ENCODE results near the gene TNFSF10.
"Not testable (repeated sequence)": the region's sequence is repeated elsewhere in the genome, so short reads cannot be mapped to it uniquely, and the experiment has no call there.

TNFSF10 gene

DNA sequence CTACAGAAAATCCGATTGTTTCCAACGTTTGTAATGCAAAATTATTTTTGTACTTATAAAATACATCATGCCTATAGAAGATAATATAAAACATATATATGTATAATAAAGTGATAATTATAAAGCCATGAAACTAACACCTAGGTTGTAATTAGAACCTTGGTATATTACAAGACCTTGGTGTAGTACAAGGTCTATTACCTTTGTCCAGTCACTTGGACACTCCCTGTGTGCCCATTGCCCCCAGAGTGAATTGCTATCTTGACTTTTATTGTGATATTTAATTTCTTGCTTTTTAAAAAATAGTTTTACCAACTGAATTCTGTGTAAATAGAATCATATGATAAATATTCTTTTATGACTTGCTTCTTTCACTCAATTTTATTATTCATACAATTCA lies 20.7 kb upstream of the TNFSF10 start:
- no peak for DNase-seq (ENCODE audit: low spot score)

GRCh38 chr3:172543419-172543818 lies 20.2 kb upstream of the TNFSF10 start:
- DNase-seq (ENCODE audit: low spot score), result no peak

DNA sequence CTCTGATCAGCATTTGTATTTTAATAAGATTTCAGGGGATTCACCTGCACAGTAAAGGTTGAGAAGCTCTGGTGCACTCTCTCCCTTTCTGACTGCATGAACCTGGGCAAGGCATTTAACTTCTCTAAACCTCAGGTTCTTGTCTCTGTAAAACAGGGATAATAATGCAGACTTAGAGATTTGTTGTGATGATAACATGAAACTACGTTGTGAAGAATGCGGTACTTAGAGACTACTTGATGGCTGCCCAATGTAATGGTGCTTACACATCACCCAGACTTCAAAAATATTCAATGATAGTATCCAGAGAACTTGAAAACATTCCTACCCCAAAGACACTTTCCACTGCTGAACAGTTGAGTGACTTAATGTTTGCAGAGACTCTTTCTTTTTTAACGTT lies 19.8 kb upstream of the TNFSF10 start:
- no peak for DNase-seq (ENCODE audit: low spot score)

GRCh38 chr3:172541945-172542488 lies 18.8 kb upstream of the TNFSF10 start:
- DNase-seq (ENCODE audit: low spot score), result no peak

DNA sequence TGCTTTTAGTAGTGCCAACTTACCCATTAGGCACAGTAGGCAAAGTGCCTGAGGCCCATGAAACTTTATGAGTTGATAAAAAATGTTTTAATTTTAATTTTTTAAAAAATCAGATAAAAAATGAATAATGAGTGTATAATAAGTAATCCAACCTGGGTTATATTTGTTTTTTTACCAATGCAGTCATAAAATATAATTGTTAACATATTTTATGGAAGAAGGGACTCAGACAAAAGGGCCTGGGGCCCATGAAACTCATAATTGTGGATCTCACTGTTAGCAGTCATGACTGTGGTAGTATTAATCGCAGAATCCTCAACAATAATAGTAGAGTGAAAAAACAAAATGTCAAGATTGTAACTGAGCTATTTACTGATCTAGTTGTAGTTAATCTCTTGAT lies 16.8 kb upstream of the TNFSF10 start:
- no peak for DNase-seq (ENCODE audit: low spot score)

- DNase-seq (ENCODE audit: low spot score), result no peak
These were observed 16.0 kb upstream of the TNFSF10 start for GRCh38 chr3:172539273-172539672.

DNA sequence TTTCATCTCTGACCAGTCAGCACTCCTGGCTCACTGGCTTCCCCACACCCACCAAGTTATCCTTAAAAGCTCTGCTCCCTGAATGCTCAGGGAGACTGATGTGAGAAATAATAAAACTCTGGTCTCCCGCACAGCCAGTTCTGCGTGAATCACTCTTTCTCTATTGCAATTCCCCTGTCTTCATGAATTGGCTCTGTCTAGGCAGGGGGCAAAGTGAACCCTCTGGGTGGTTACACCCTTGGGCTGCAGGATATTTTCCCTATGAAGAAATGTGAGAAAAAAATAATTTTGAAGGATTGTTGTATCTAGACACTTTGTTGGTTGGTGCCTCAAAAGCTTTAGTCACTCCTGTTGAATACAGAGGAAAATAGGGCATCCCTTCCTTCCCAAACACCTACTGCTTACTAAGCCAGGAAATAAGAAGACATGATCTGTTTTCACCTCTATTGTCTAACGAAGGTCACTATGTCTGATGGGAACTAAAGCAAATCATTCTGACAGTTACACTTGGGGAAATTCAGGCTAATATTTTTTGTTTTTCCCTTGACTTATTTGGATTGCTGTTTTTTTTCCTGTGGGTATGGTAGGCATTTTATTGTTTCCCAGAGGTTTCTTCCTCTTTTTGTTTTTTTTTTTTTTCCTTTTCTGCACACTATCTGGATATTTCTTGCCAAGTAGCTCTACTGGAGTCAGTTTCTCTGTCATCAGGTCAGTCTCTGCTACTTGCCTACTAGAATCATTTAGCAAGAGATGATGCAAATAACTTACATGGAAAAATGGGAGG lies 15.3 kb upstream of the TNFSF10 start:
- DNase-seq (ENCODE audit: low spot score), result no peak

DNA sequence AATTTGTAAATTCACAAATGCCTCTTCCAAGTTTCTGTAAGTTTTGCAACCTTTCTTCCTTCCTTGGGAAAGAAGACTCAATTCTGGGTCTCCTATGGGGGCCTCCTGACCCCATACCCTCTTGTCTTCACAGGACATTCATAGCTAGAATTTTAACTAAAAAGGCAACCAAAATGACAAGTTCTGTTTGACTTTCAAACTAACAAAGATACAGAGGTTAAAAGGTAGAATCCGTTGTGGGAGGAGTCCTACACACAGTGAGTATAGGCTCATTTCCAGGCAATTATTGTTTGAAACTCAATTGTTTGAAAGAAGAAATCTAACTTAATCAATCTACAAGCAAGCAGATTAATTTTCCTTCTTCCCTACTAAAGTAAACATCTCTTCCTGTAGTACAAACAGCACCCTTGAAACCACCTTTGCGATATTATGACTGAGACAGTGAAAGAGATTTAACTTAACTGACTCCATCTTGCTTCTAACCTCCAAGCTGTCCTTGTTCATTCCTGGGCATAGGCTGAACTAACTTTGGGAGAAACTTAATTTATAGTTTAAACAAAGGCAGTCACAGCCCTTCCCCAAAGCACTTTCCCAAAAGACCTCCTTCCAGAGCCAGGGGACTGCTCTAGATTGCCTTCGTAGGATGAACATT lies 14.4 kb upstream of the TNFSF10 start:
- DNase-seq (ENCODE audit: low spot score), result no peak

DNA sequence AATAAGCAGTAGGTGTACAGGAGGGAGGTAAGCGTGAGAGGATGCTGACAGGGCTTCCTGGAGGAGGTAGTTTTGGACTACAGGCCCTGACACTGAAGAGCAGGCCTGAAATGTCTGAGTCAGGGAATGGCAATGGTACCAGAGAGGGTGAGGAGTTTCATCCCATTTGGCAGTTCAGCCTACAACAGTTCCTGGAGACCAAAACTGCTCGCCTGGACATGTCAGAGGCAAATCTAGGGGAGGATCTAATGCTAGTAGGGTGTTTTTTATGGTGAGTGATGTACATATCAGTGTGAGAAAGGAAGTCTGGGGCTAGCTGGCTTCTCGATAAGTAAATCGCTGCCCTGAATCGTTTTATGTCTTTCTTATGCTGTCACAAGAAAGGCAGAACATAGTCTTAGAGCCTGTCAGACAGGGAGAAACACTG lies 13.8 kb upstream of the TNFSF10 start:
- DNase-seq (ENCODE audit: low spot score), result no peak

DNA sequence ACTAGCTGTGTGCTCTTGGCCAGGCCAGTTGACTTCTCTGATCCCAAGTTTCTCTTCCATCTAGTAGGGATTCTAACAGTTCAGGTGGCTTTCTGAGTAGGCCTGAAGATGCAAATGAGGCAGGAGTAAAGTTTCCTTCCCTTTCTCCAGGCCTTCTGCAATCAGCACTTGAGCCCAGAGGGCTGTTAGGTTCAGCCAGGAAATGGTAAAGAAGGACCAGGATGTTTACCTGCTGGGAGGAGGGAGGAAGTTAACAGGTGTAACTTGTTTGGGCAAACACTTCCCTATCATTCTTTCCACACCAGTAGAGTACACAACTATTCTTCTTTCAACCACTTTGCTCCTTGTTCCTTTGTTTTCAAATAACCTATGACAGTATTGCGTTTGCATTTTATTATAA lies 13.3 kb upstream of the TNFSF10 start:
- DNase-seq (ENCODE audit: low spot score), result no peak

DNA sequence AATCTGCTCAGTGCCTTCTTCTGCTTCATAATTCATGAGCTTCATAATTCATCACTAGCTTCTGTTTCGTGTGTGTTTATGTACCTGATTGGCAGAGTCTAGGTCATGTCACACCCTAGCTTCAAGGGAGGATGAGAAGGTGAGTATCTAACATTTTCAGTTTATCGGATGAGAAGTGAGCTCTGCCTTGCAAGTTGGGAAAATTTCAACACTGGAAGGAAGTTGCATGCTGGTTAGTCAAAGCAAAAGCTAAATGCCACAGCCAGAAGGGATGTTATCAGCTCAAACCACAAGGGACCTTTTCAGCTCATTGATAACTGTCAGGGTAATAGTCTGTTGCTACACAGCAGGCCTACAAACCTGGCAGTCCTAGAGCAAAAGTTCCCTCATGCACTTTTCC lies 7.3 kb upstream of the TNFSF10 start:
- no peak for DNase-seq (ENCODE audit: low spot score)

DNA sequence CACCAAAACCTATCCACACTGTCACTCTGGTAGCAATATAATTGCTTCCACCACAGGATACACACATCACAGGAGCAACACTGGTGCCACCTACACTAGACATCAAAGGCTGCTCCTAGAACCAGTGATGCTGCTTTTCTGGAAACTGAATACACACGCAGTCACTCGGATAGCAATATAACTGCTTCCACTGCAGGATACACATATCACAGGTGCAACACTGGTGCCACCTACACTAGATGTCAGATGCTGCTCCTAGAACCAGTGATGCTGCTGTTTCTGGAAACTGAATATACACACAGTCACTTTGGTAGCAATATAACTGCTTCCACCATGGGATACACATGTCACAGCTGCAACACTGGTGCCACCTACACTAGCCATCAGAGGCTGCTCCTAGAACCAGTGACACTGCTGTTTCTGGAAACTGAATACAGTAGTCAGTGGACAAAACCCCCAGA lies 6.9 kb upstream of the TNFSF10 start:
- no peak for DNase-seq (ENCODE audit: low spot score)

- DNase-seq (ENCODE audit: low spot score), result no peak
These were observed 5.4 kb upstream of the TNFSF10 start for GRCh38 chr3:172528677-172529076.

GRCh38 chr3:172527306-172527705 lies 4.1 kb upstream of the TNFSF10 start:
- DNase-seq (ENCODE audit: low spot score), result no peak

DNA sequence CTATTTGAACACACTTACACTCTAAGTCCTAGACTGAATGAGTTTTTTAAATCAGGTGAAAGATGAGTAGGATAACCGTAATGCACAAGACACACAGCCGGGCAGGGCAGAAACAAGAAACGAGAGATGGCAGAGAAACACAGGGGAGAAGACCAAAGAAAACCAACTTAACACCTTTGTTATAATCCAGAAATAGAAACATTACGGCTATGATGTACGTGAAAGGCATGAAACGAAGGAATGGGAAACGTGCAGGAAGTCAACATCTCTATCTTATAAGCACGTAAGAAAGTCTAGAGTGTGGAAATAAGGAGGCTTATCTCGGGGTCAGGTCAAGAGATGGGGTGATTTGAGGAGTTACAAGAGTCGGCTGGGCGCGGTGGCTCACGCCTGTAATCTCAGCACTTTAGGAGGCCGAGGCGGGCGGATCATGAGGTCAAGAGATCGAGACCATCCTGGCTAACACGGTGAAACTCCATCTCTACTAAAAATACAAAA lies 1.9 kb upstream of the TNFSF10 start:
- no peak for DNase-seq (ENCODE audit: low spot score)

DNA sequence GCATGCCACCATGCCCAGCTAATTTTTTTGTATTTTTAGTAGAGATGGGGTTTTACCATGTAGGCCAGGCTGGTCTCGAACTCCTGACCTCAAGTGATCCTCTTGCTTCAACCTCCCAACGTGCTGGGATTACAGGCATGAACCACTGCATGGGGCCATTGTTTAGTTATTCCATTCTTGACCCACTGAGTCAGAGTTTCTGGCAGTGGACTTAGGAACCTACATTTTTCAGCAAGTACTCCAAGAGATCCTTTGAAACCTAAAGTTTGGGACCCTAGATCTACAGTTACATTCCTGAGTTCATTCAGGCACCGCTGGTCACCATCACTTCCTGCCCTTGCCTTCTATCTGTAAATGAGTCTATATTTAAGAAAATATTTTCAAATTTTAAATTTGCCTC lies 1.4 kb upstream of the TNFSF10 start:
- no peak for DNase-seq (ENCODE audit: low spot score)

DNA sequence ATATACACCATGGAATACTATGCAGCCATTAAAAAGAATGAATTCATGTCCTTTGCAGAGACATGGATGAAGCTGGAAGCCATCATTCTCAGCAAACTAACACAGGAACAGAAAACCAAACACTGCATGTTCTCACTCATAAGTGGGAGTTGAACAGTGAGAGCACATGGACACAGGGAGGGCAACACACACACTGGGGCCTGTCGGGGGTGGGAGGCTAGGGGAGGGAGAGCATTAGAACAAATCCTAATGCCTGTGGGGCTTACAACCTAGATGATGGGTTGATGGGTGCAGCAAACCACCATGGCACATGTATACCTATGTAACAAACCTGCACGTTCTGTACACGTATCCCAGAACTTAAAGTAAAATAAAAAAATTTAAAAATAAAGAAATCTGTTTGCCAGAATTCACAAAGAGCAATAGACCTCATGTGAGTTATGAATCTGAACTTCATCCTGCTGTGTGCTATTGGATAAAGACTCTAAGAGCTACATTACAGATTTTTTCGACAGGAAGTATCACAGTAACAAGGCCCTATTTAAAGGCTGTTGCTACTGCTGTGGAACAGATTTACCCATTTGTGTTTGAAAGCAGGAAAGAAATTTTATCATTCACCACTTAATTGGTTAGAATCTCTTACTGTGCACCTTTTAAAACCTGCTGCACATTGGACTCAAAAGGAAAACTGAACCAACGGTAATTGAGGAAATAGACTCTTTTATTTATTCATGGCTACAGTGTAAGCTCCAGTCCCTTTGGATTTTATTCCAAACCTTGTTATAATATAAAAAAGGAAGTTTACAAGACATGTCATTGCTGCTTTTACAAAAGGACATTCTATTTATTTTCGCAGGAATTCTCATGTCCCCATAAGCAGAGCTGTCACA lies 1.1 kb downstream of the TNFSF10 start:
- not testable (repeated sequence) for DNase-seq (ENCODE audit: low spot score)

DNA sequence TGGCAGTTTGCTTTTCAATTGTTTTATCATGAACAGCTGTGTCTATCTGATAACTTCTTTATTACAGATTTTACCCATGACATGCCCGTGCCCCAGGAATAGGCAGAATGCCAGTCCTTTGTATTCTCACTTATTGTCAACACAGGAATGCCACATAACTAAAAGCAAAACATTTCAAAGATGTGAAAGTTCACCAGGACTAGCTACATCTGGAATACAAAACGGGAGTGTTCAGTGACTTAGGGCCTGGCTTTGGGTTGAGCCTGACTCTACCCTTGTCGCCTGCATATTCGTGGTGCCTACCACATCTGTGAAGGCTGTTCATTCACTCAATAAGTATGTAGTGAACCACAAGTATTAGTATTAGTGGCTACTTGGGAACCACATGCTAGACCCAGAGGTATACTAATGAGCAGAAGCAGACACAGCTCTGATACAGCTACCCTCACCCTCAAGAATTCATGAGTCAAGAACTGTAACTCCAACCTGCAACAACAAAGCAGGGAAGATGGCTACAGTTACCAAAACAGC lies 2.9 kb downstream of the TNFSF10 start:
- DNase-seq (ENCODE audit: low spot score), result peak; percentile 77

GRCh38 chr3:172519740-172520139 lies 3.5 kb downstream of the TNFSF10 start:
- DNase-seq (ENCODE audit: low spot score), result no peak

GRCh38 chr3:172518929-172519640 lies 4.1 kb downstream of the TNFSF10 start:
- DNase-seq (ENCODE audit: low spot score), result no peak

DNA sequence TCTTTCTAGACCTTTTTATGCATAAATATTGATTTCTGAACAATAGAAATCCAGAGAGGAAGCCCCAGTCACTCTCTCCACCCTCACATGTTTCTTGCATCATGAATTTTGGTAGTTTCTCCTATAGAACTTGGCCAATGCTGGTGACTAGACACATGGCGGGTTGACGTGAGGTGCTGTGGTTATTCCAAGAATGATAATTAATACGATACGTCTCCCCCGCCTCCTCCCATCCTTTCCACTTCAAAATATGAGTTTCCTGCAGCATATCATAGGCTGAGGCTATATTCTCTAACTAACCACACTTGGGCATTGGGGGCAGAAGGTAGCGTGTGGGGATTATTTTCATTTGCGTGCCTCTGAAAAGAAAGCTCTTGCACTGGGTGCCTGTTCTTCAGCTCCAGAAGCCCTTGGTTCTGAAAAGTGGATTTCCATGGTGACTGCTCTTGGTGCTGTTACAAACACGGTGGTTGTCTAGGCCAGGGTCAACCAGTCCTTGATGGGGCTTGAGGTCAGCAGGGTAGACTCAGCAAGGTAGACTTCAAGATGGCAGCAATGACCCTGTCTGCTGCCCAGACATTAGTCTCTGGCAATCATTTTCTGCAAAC lies 5.3 kb downstream of the TNFSF10 start:
- no peak for DNase-seq (ENCODE audit: low spot score)

All from GM03348 (cell line).